IMR-90 (cell line): ENCODE results near the gene C9orf50. TPM values are rescaled to one million over a fixed set of nuclear protein-coding genes. Genes with fewer than 3 reads are reported as not detected.

Experiments
- ATAC-seq: fragments of 200-7000 bp; cut with Tn5 transposase; 2 replicates; pipeline ENCODE4 v1.9.1; 2020; ENCODE audit warnings: low read depth, mild to moderate bottlenecking, moderate library complexity
- BruUV-seq: library from RNA; stranded (reverse); fragments of 400-500 nt; replicated peaks from 2 replicates; lab custom pipeline; 2021; lab: Mats Ljungman, UMichigan
- CTCF ChIA-PET: fragments of 300-600 bp; formaldehyde crosslinking; extraction: SDS; loops from one replicate; lab custom pipeline; 2021; ENCODE audit warnings: antibody characterized with exemption; lab: Yijun Ruan, JAX
- POLR2A ChIA-PET: fragments of 300-600 bp; sonication (Branson Sonifier 250); formaldehyde crosslinking; loops from one replicate; lab custom pipeline; 2022; ENCODE audit warnings: antibody characterized with exemption; ENCODE audit not compliant: unreplicated experiment; lab: Charles Lee
- DNase-seq: peaks from one replicate; pipeline ENCODE4 v3.0.0; 2013
- H2AFZ ChIP-seq: replicated peaks from 2 replicates; pipeline ENCODE3; 2013; ENCODE audit warnings: low read length, mild to moderate bottlenecking; ENCODE audit not compliant: poor library complexity
- H2AK5ac ChIP-seq: 2 replicates; pipeline ENCODE4 v1.6.1; 2013; ENCODE audit warnings: low read depth, low read length, inconsistent platforms
- H2AK9ac ChIP-seq: replicated peaks from 2 replicates; pipeline ENCODE3; 2013; ENCODE audit warnings: mild to moderate bottlenecking, low read depth, low read length, moderate library complexity; ENCODE audit not compliant: poor library complexity
- H2BK120ac ChIP-seq: 2 replicates; pipeline ENCODE4 v1.6.1; 2013; ENCODE audit warnings: low read depth, low read length, inconsistent platforms
- H2BK15ac ChIP-seq: 3 replicates; pipeline ENCODE4 v1.6.1; 2013; ENCODE audit warnings: low read depth, low read length, inconsistent platforms
- H2BK20ac ChIP-seq: 2 replicates; pipeline ENCODE4 v1.6.1; 2013; ENCODE audit warnings: low read depth, mild to moderate bottlenecking, inconsistent platforms, low read length, moderate library complexity
- H2BK5ac ChIP-seq: 2 replicates; pipeline ENCODE4 v1.6.1; 2013; ENCODE audit warnings: mild to moderate bottlenecking, low read depth, low read length, inconsistent platforms; ENCODE audit not compliant: poor library complexity, severe bottlenecking
- H3K14ac ChIP-seq: replicated peaks from 2 replicates; pipeline ENCODE4 v1.6.1; 2013; ENCODE audit warnings: low read depth, low read length, inconsistent platforms
- H3K18ac ChIP-seq: 2 replicates; pipeline ENCODE4 v1.6.1; 2013; ENCODE audit warnings: low read depth, low read length, control low read depth
- H3K23ac ChIP-seq: 2 replicates; pipeline ENCODE4 v1.6.1; 2013; ENCODE audit warnings: low read depth, low read length, inconsistent platforms
- H3K27ac ChIP-seq: 2 replicates; pipeline ENCODE4 v1.5.1; 2013; ENCODE audit warnings: mild to moderate bottlenecking, control low read depth, low read length; ENCODE audit not compliant: insufficient read depth
- H3K27me3 ChIP-seq: 2 replicates; pipeline ENCODE4 v1.6.1; 2013; ENCODE audit warnings: low read length; ENCODE audit not compliant: control insufficient read depth, insufficient read depth
- H3K36me3 ChIP-seq: 2 replicates; pipeline ENCODE4 v1.6.1; 2013; ENCODE audit warnings: low read length, mixed read lengths; ENCODE audit not compliant: control insufficient read depth, insufficient read depth
- H3K4ac ChIP-seq: 2 replicates; pipeline ENCODE4 v1.6.1; 2013; ENCODE audit warnings: low read depth, low read length, inconsistent platforms
- H3K4me1 ChIP-seq: 2 replicates; pipeline ENCODE4 v1.6.1; 2013; ENCODE audit warnings: low read length, mixed read lengths; ENCODE audit not compliant: control insufficient read depth, insufficient read depth
- H3K4me2 ChIP-seq: 2 replicates; pipeline ENCODE4 v1.6.1; 2013; ENCODE audit warnings: low read depth, mild to moderate bottlenecking, control low read depth, low read length, moderate library complexity
- H3K4me3 ChIP-seq: 2 replicates; pipeline ENCODE4 v1.5.1; 2013; ENCODE audit warnings: low read depth, mild to moderate bottlenecking, control low read depth, low read length, moderate library complexity; ENCODE audit not compliant: insufficient read depth
- H3K56ac ChIP-seq: 2 replicates; pipeline ENCODE4 v1.6.1; 2013; ENCODE audit warnings: low read length, inconsistent platforms; ENCODE audit not compliant: insufficient read depth; ENCODE audit errors: extremely low read depth
- H3K79me1 ChIP-seq, 2 experiments: 2 replicates each; pipeline ENCODE4 v1.6.1; 2013; ENCODE audit warnings: low read length in 2 of 2, inconsistent platforms in 1 of 2, low read depth in 1 of 2
- H3K9ac ChIP-seq: 2 replicates; pipeline ENCODE4 v1.6.1; 2013; ENCODE audit warnings: low read depth, low read length, control low read depth
- H3K9me1 ChIP-seq: 2 replicates; pipeline ENCODE4 v1.6.1; 2013; ENCODE audit warnings: low read length, inconsistent platforms; ENCODE audit not compliant: insufficient read depth
- H3K9me3 ChIP-seq: 2 replicates; pipeline ENCODE4 v1.6.1; 2013; ENCODE audit warnings: low read length; ENCODE audit not compliant: control insufficient read depth, insufficient read depth
- H4K20me1 ChIP-seq: 2 replicates; pipeline ENCODE4 v1.6.1; 2013; ENCODE audit warnings: low read length, inconsistent platforms; ENCODE audit not compliant: insufficient read depth
- H4K5ac ChIP-seq: 2 replicates; pipeline ENCODE4 v1.6.1; 2013; ENCODE audit warnings: mild to moderate bottlenecking, low read depth, low read length, control low read depth
- H4K8ac ChIP-seq, 2 experiments: 2 replicates each; pipeline ENCODE4 v1.6.1; 2013; ENCODE audit warnings: low read depth in 2 of 2, low read length in 2 of 2, control low read depth in 1 of 2, inconsistent platforms in 1 of 2
- H4K91ac ChIP-seq: 2 replicates; pipeline ENCODE4 v1.6.1; 2013; ENCODE audit warnings: low read depth, low read length, inconsistent platforms; ENCODE audit not compliant: insufficient read depth
- BHLHE40 ChIP-seq: fragments of 150-350 bp; IDR thresholded peaks from 2 replicates; pipeline ENCODE4 v1.6.1; 2016; ENCODE audit warnings: mild to moderate bottlenecking, low read depth, low read length
- CEBPB ChIP-seq: IDR thresholded peaks from 2 replicates; pipeline ENCODE4 v1.6.1; 2012; ENCODE audit warnings: low read depth, low read length, improper control_type of control experiment
- CHD1 ChIP-seq: IDR thresholded peaks from 2 replicates; pipeline ENCODE4 v1.6.1; 2012; ENCODE audit warnings: low read depth, low read length, improper control_type of control experiment
- ELK1 ChIP-seq: fragments of 150-350 bp; IDR thresholded peaks from 2 replicates; pipeline ENCODE4 v1.6.1; 2016; ENCODE audit warnings: low read depth, mild to moderate bottlenecking, low read length, moderate library complexity, borderline replicate concordance
- FOS ChIP-seq: fragments of 150-350 bp; IDR thresholded peaks from 2 replicates; pipeline ENCODE4 v1.6.1; 2016; ENCODE audit warnings: low read depth, low read length
- MAFK ChIP-seq: IDR thresholded peaks from 2 replicates; pipeline ENCODE4 v1.6.1; 2012; ENCODE audit warnings: low read depth, low read length, improper control_type of control experiment
- MAZ ChIP-seq: IDR thresholded peaks from 2 replicates; pipeline ENCODE4 v1.6.1; 2012; ENCODE audit warnings: low read depth, mild to moderate bottlenecking, low read length, improper control_type of control experiment, moderate library complexity, borderline replicate concordance
- MXI1 ChIP-seq: IDR thresholded peaks from 2 replicates; pipeline ENCODE4 v1.6.1; 2012; ENCODE audit warnings: low read depth, mild to moderate bottlenecking, low read length, moderate library complexity, borderline replicate concordance
- POLR2A ChIP-seq: IDR thresholded peaks from 2 replicates; pipeline ENCODE4 v1.6.1; 2012; ENCODE audit warnings: mild to moderate bottlenecking, low read depth, low read length
- RAD21 ChIP-seq: IDR thresholded peaks from 2 replicates; pipeline ENCODE4 v1.6.1; 2012; ENCODE audit warnings: low read length, improper control_type of control experiment
- RCOR1 ChIP-seq: IDR thresholded peaks from 2 replicates; pipeline ENCODE4 v1.6.1; 2012; ENCODE audit warnings: mild to moderate bottlenecking, low read length, improper control_type of control experiment; ENCODE audit not compliant: insufficient replicate concordance
- RFX5 ChIP-seq: IDR thresholded peaks from 2 replicates; pipeline ENCODE4 v1.8.0; 2012; ENCODE audit warnings: low read depth, mild to moderate bottlenecking, low read length, moderate library complexity
- WGBS, 2 experiments: methylation state at CpG; one replicate each; pipeline versions ENCODE4 v1.1.5 to v1.1.7; 2013; ENCODE audit warnings: missing lambda C conversion rate in 2 of 2; ENCODE audit not compliant: insufficient read length in 1 of 2; ENCODE audit errors: extremely low coverage in 2 of 2; 5-methylcytosine and 5-hydroxymethylcytosine counted together
- dilution Hi-C: fragments of 300-500 bp; cut with HindIII; formaldehyde crosslinking; loops from one replicate; pipeline ENCODE4 v1.14.3; 2018; ENCODE audit warnings: low sequenced_read_pairs; ENCODE audit not compliant: unreplicated experiment
- in situ Hi-C: fragments of 300-500 bp; cut with MboI; formaldehyde crosslinking; loops from 3 replicates; pipeline ENCODE4 v1.14.3; 2019; ENCODE audit warnings: low sequenced_read_pairs, inconsistent platforms, mixed read lengths
- intact Hi-C: fragments of 100-400 bp; cut with micrococcal nuclease; formaldehyde crosslinking; loops from 2 replicates; pipeline ENCODE4 v1.10.0; 2022
- polyA plus RNA-seq, 3 experiments: library from polyadenylated mRNA; depleted of rRNA; stranded (reverse); fragments of >200 nt; gene quantifications; 2 replicates each; pipeline ENCODE4 v1.2.3, GENCODE V29; 2012; ENCODE audit warnings: low replicate concordance in 1 of 3
- total RNA-seq: library from RNA; depleted of rRNA; stranded (reverse); fragments of >200 nt; gene quantifications from 2 replicates; pipeline ENCODE4 v1.2.3, GENCODE V29; 2012
- TF ChIP-seq, protein P1 (sequence below): fragments of 150-350 bp; IDR thresholded peaks from 2 replicates; pipeline ENCODE4 v1.6.1; 2017; ENCODE audit warnings: mild to moderate bottlenecking, antibody characterized with exemption, low read length, low read depth
- TF ChIP-seq, protein P2 (sequence below): conservative IDR thresholded peaks from 2 replicates; pipeline ENCODE4 v1.5.1; 2012; ENCODE audit warnings: mild to moderate bottlenecking, low read depth, low read length, improper control_type of control experiment

The C9orf50 gene
- total and polyA plus RNA-seq, 2 of the 4 experiments (the other 2 are of a cell fraction), result 0.09 TPM; not detected in 1

- Histone ChIP-seq H3K36me3 (no peaks in the 10 kb centered on the region), H3K27me3 (no peaks in the 10 kb centered on the region), H4K20me1 (no peaks in the 10 kb centered on the region; the same call in 1 of the 2 replicates), H4K91ac (no peak overlapping the region), H4K8ac (no peak overlapping the region), H2BK15ac (no peak overlapping the region), H3K27ac (no peak overlapping the region), H3K18ac (no peak overlapping the region; the same call in 1 of the 2 replicates), H2BK20ac (no peak overlapping the region), H3K4me2 (no peak overlapping the region), H3K23ac (no peak overlapping the region), H3K79me1 (peaks cover 0 to 12% of the 10 kb centered on the region in 2 experiments; a peak in 1 of 4 replicates), H3K4me1 (peaks cover 20% of the 10 kb centered on the region), H3K14ac (no peak overlapping the region), H2AFZ (no peak overlapping the region), H2AK9ac (no peak overlapping the region), H2BK5ac (no peak overlapping the region), H4K5ac (no peak overlapping the region), H3K4me3 (no peak overlapping the region), H2BK120ac (0 out of 2 replicates have a peak overlapping the region, but pooled peaks have one; percentile 29), H3K4ac (peak overlapping the region; percentile 19; the same call in 1 of the 2 replicates), H3K9me3 (no peaks in the 10 kb centered on the region), H3K56ac (no peak overlapping the region), H2AK5ac (peak overlapping the region; percentile 12; the same call in 1 of the 2 replicates), H3K9ac (no peak overlapping the region; the same call in 1 of the 2 replicates), H3K9me1 (peaks cover 7% of the 10 kb centered on the region; the same call in 1 of the 2 replicates)
- ATAC-seq (no peak), DNase-seq (no peak)
- dilution Hi-C loops (no loop called here), in situ Hi-C loops (loop anchor here (5.0 kb wide), 1 partner anchor 128 kb away; no protein-coding TSS in a partner anchor), intact Hi-C loops (no loop called here)
- CTCF ChIA-PET, result interaction anchor here (0.6 kb wide), 1 partner anchor 12 kb away, joined by 5 read pairs; no protein-coding TSS in a partner anchor
- no TSS peak for BruUV-seq
- WGBS, 2 experiments, result 60% methylated on average over 2 of the region's 19 CpGs; no CpG with 5 or more reads in 1 of the 2 experiments
- POLR2A ChIA-PET, result no interaction called here
- TF ChIP-seq MXI1 (no peak), MAFK (no peak), RAD21 (no peak), RFX5 (no peak), MAZ (no peak), RCOR1 (no peak), POLR2A (no peak), CEBPB (no peak), CHD1 (no peak), ELK1 (no peak), FOS (no peak), BHLHE40 (no peak)
- TF ChIP-seq, protein P1, sequence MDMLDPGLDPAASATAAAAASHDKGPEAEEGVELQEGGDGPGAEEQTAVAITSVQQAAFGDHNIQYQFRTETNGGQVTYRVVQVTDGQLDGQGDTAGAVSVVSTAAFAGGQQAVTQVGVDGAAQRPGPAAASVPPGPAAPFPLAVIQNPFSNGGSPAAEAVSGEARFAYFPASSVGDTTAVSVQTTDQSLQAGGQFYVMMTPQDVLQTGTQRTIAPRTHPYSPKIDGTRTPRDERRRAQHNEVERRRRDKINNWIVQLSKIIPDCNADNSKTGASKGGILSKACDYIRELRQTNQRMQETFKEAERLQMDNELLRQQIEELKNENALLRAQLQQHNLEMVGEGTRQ, result no peak
- TF ChIP-seq, protein P2, sequence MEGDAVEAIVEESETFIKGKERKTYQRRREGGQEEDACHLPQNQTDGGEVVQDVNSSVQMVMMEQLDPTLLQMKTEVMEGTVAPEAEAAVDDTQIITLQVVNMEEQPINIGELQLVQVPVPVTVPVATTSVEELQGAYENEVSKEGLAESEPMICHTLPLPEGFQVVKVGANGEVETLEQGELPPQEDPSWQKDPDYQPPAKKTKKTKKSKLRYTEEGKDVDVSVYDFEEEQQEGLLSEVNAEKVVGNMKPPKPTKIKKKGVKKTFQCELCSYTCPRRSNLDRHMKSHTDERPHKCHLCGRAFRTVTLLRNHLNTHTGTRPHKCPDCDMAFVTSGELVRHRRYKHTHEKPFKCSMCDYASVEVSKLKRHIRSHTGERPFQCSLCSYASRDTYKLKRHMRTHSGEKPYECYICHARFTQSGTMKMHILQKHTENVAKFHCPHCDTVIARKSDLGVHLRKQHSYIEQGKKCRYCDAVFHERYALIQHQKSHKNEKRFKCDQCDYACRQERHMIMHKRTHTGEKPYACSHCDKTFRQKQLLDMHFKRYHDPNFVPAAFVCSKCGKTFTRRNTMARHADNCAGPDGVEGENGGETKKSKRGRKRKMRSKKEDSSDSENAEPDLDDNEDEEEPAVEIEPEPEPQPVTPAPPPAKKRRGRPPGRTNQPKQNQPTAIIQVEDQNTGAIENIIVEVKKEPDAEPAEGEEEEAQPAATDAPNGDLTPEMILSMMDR, result no peak
Measured at GRCh38 chr9:129653823-129654553, 33.1 kb upstream of the C9orf50 start.
